MM.1S (cell line): ENCODE measurements around the gene CHN2.

Experiments used
- DNase-seq: peaks from one replicate; pipeline ENCODE4 v3.0.0-alpha.2; 2015
- H2AFZ ChIP-seq: fragments of 300-600 bp; sonication (generic); 2 replicates; pipeline ENCODE4 v1.6.0; 2016; ENCODE audit warnings: antibody characterized with exemption, low read length
- H3F3A ChIP-seq: fragments of 300-600 bp; sonication (generic); 2 replicates; pipeline ENCODE4 v1.6.1; 2016; ENCODE audit warnings: mild to moderate bottlenecking, antibody characterized with exemption, low read length, moderate library complexity, mixed read lengths; ENCODE audit not compliant: insufficient read depth
- H3K27ac ChIP-seq: fragments of 300-600 bp; sonication (generic); 2 replicates; pipeline ENCODE4 v1.5.1; 2016; ENCODE audit warnings: mild to moderate bottlenecking, low read length
- H3K27me3 ChIP-seq: fragments of 300-600 bp; sonication (generic); replicated peaks from 2 replicates; pipeline ENCODE4 v1.6.0; 2016; ENCODE audit warnings: low read length; ENCODE audit not compliant: insufficient read depth
- H3K36me3 ChIP-seq: fragments of 300-600 bp; sonication (generic); replicated peaks from 2 replicates; pipeline ENCODE4 v1.6.1; 2016; ENCODE audit warnings: mild to moderate bottlenecking, low read length, mixed read lengths; ENCODE audit not compliant: insufficient read depth
- H3K4me1 ChIP-seq: fragments of 300-600 bp; sonication (generic); 2 replicates; pipeline ENCODE4 v1.6.1; 2016; ENCODE audit warnings: low read length, mixed read lengths
- H3K4me2 ChIP-seq: fragments of 300-600 bp; sonication (generic); 2 replicates; pipeline ENCODE4 v1.6.0; 2016; ENCODE audit warnings: low read depth, low read length
- H3K4me3 ChIP-seq: fragments of 300-600 bp; sonication (generic); 2 replicates; pipeline ENCODE4 v1.5.1; 2016; ENCODE audit warnings: low read length, mixed read lengths
- H3K79me2 ChIP-seq: fragments of 300-600 bp; sonication (generic); 2 replicates; pipeline ENCODE4 v1.6.1; 2016; ENCODE audit warnings: mixed run types, low read length, mixed read lengths
- H3K9ac ChIP-seq: fragments of 300-600 bp; sonication (generic); 2 replicates; pipeline ENCODE4 v1.6.1; 2016; ENCODE audit warnings: low read length, mixed read lengths
- H3K9me2 ChIP-seq: fragments of 300-600 bp; sonication (generic); replicated peaks from 2 replicates; pipeline ENCODE4 v1.6.1; 2016; ENCODE audit warnings: mild to moderate bottlenecking, low read length, mixed read lengths; ENCODE audit not compliant: insufficient read depth
- H3K9me3 ChIP-seq: fragments of 300-600 bp; sonication (generic); replicated peaks from 2 replicates; pipeline ENCODE4 v1.6.1; 2016; ENCODE audit warnings: mild to moderate bottlenecking, low read length, mixed read lengths; ENCODE audit not compliant: insufficient read depth
- H4K20me1 ChIP-seq: fragments of 300-600 bp; sonication (generic); 2 replicates; pipeline ENCODE4 v1.6.1; 2016; ENCODE audit warnings: mild to moderate bottlenecking, low read length, moderate library complexity, mixed read lengths; ENCODE audit not compliant: insufficient read depth
- CTCF ChIP-seq: fragments of 300-600 bp; sonication (generic); IDR thresholded peaks from 2 replicates; pipeline ENCODE4 v1.5.1; 2016; ENCODE audit warnings: antibody characterized with exemption, low read length, mixed read lengths
- EZH2 ChIP-seq: fragments of 300-600 bp; sonication (generic); optimal IDR thresholded peaks from 2 replicates; pipeline ENCODE3; 2017; ENCODE audit warnings: low read depth, mild to moderate bottlenecking, antibody characterized with exemption, low read length, mixed read lengths
- EZH2phosphoT487 ChIP-seq: fragments of 300-600 bp; sonication (generic); IDR thresholded peaks from 2 replicates; pipeline ENCODE4 v1.6.1; 2018; ENCODE audit warnings: antibody characterized with exemption, low read length

CHN2 gene

DNA sequence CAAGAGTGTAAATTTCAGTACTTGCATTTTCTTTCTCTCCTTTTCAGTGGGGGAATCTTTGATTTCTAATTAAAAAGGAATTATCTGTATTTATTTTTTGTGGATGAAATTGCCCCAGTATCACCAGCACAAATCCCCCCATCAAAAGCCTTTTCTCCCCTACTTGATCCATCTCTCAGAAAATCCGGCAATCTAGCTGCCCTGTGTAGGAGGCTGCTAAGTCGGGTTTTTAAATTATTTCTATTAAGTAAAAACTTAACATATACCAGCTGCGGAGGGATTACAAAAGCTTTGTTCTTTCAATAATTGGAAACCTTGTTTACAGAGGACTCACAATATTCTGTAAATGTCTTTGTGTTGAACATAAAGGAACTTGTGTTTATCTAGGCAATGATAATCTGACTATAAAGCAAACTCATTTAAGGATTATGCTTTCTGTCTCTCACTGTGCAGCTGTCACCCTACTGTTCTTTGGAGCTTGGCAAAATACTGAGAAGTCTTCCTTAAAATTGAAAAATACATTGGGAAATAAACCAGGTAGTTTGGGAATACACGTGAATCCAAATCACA lies 191.7 kb downstream of the CHN2 start:
- Histone ChIP-seq H3K27ac (no peak overlapping the region), H3K79me2 (no peaks in the 10 kb centered on the region), H3K27me3 (no peaks in the 10 kb centered on the region), H3K4me1 (no peaks in the 10 kb centered on the region), H3K4me2 (no peak overlapping the region), H2AFZ (no peak overlapping the region), H3K36me3 (no peaks in the 10 kb centered on the region), H4K20me1 (no peaks in the 10 kb centered on the region), H3K9me3 (no peaks in the 10 kb centered on the region), H3K9ac (no peak overlapping the region), H3K4me3 (no peak overlapping the region), H3K9me2 (no peaks in the 10 kb centered on the region), H3F3A (no peaks in the 10 kb centered on the region)
- no peak for DNase-seq
- no peak for TF ChIP-seq EZH2phosphoT487
- no peak for TF ChIP-seq CTCF

DNA sequence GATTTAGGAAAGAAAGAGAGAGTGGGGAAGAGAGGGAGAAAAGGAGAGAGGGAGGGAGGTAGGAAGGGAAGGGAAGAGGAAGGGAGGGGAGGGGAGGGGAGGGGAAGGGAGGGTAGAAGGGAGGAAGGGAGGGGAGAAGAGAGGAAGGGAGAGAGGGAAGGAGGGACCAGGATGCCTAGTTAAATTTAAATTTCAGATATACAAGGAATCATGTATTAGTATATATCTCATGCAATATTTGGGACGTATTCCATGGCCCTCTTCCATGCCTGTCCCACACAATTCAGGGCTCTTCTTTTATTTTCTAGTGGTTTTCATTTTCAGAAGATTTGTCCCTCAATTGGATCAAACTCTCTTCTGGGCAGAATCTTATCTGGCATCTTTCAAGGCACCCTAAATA lies 196.7 kb downstream of the CHN2 start:
- no peaks in the 10 kb centered on the region for H3K36me3 ChIP-seq
- no peak for DNase-seq
- TF ChIP-seq CTCF: no peak

GRCh38 chr7:29394321-29394720 lies 199.7 kb downstream of the CHN2 start:
- no peak overlapping the region for H3K27ac ChIP-seq
- H3F3A ChIP-seq: no peaks in the 10 kb centered on the region
- H3K9me3 ChIP-seq: no peaks in the 10 kb centered on the region
- TF ChIP-seq CTCF: no peak
- TF ChIP-seq EZH2: no peak
- TF ChIP-seq EZH2phosphoT487: no peak
- H3K79me2 ChIP-seq: no peaks in the 10 kb centered on the region
- H3K9ac ChIP-seq: no peak overlapping the region
- H3K9me2 ChIP-seq: no peaks in the 10 kb centered on the region
- no peaks in the 10 kb centered on the region for H3K27me3 ChIP-seq
- no peak for DNase-seq
- no peak overlapping the region for H2AFZ ChIP-seq
- H4K20me1 ChIP-seq: no peaks in the 10 kb centered on the region
- H3K4me2 ChIP-seq: no peak overlapping the region
- H3K36me3 ChIP-seq: no peaks in the 10 kb centered on the region
- H3K4me1 ChIP-seq: peaks cover 11% of the 10 kb centered on the region
- H3K4me3 ChIP-seq: no peak overlapping the region

More for the DNA sequence above, 196.7 kb downstream of the CHN2 start:
- H3K9me3 ChIP-seq: no peaks in the 10 kb centered on the region
- no peak overlapping the region for H3K9ac ChIP-seq
- no peaks in the 10 kb centered on the region for H4K20me1 ChIP-seq
- H3K4me2 ChIP-seq: no peak overlapping the region
- no peaks in the 10 kb centered on the region for H3K27me3 ChIP-seq
- H3F3A ChIP-seq: no peaks in the 10 kb centered on the region
- H3K9me2 ChIP-seq: no peaks in the 10 kb centered on the region
- H3K79me2 ChIP-seq: no peaks in the 10 kb centered on the region
- no peak overlapping the region for H2AFZ ChIP-seq
- H3K4me1 ChIP-seq: no peaks in the 10 kb centered on the region
- no peak overlapping the region for H3K4me3 ChIP-seq
- no peak overlapping the region for H3K27ac ChIP-seq
